ENCODE measurements around the gene XDH. TPM values are rescaled to one million over a fixed set of nuclear protein-coding genes. Genes with fewer than 3 reads are reported as not detected.
A peak's percentile ranks its signal among the peaks of the same experiment; 100 is the strongest.

Gene XDH
- total RNA-seq, 6 experiments from 2014 or later = 0.88 to 2.0 (median 1.5) TPM

GRCh38 chr2:31404302-31404701, 10.2 kb downstream of the XDH start:
- no peaks in the 10 kb centered on the region; the same call in 1 of the 2 replicates for H3K27me3 Mint-ChIP-seq (ENCODE audit: insufficient read depth)
- no peak for DNase-seq
- no peaks in the 10 kb centered on the region for H3K9me3 Mint-ChIP-seq
- peak overlapping the region; percentile 29 for H3K27ac Mint-ChIP-seq
- peaks cover 5% of the 10 kb centered on the region for H3K36me3 Mint-ChIP-seq (ENCODE audit: low read depth)
- peaks cover 56% of the 10 kb centered on the region for H3K4me1 Mint-ChIP-seq (ENCODE audit: low read depth)
- TF ChIP-seq CTCF (IDR thresholded peaks at IDR 0.05) = no peak
- no peak overlapping the region for H3K4me3 Mint-ChIP-seq

- Mint-ChIP-seq H3K4me3 (peak overlapping the region; percentile 74), H3K27me3 (ENCODE audit: insufficient read depth) (peaks cover 3% of the 10 kb centered on the region; the same call in 1 of the 2 replicates), H3K27ac (peak overlapping the region; percentile 99)
Measured at GRCh38 chr2:31402388-31402787, 12.2 kb downstream of the XDH start.

GRCh38 chr2:31401580-31401979, 13.0 kb downstream of the XDH start:
- peak; percentile 99 for DNase-seq
- Mint-ChIP-seq H3K36me3 (ENCODE audit: low read depth) (peaks cover 10% of the 10 kb centered on the region), H3K9me3 (no peaks in the 10 kb centered on the region), H3K27ac (peak overlapping the region; percentile 99), H3K27me3 (ENCODE audit: insufficient read depth) (peaks cover 3% of the 10 kb centered on the region; the same call in 1 of the 2 replicates), H3K4me1 (ENCODE audit: low read depth) (peaks cover 76% of the 10 kb centered on the region), H3K4me3 (peak overlapping the region; percentile 63)
- no peak for TF ChIP-seq CTCF (IDR thresholded peaks at IDR 0.05)

More at GRCh38 chr2:31402388-31402787, 12.2 kb downstream of the XDH start:
- H3K36me3 Mint-ChIP-seq (ENCODE audit: low read depth) = peaks cover 10% of the 10 kb centered on the region
- no peak for TF ChIP-seq CTCF (IDR thresholded peaks at IDR 0.05)
- H3K4me1 Mint-ChIP-seq (ENCODE audit: low read depth) = peaks cover 70% of the 10 kb centered on the region
- no peaks in the 10 kb centered on the region for H3K9me3 Mint-ChIP-seq
- peak; percentile 44 for DNase-seq

- DNase-seq = no peak
- Mint-ChIP-seq H3K4me3 (no peak overlapping the region), H3K27ac (peak overlapping the region; percentile 25; the same call in 1 of the 2 replicates), H3K36me3 (ENCODE audit: low read depth) (peaks cover 15% of the 10 kb centered on the region), H3K9me3 (no peaks in the 10 kb centered on the region), H3K27me3 (ENCODE audit: insufficient read depth) (peaks cover 3% of the 10 kb centered on the region; the same call in 1 of the 2 replicates), H3K4me1 (ENCODE audit: low read depth) (peaks cover 84% of the 10 kb centered on the region)
- no peak for TF ChIP-seq CTCF (IDR thresholded peaks at IDR 0.05)
Measured at GRCh38 chr2:31398881-31399280, 15.7 kb downstream of the XDH start.

GRCh38 chr2:31397094-31397493, 17.4 kb downstream of the XDH start:
- peaks cover 67% of the 10 kb centered on the region for H3K4me1 Mint-ChIP-seq (ENCODE audit: low read depth)
- H3K36me3 Mint-ChIP-seq (ENCODE audit: low read depth) = peaks cover 21% of the 10 kb centered on the region
- no peak for TF ChIP-seq CTCF (IDR thresholded peaks at IDR 0.05)
- H3K27ac Mint-ChIP-seq = no peak overlapping the region
- no peak for DNase-seq
- no peak overlapping the region for H3K4me3 Mint-ChIP-seq
- no peaks in the 10 kb centered on the region for H3K9me3 Mint-ChIP-seq
- peaks cover 3% of the 10 kb centered on the region; the same call in 1 of the 2 replicates for H3K27me3 Mint-ChIP-seq (ENCODE audit: insufficient read depth)

Data from HFFc6 (cell line).